Activated CD4-positive, alpha-beta T cell treated with anti-CD3 and anti-CD28 coated beads for 48 hours (primary cell): ENCODE data around the gene EBLN2.

ENCODE experiments used
- DNase-seq: peaks from one replicate; pipeline ENCODE4 v3.0.0-alpha.2; 2020

Gene EBLN2

DNA sequence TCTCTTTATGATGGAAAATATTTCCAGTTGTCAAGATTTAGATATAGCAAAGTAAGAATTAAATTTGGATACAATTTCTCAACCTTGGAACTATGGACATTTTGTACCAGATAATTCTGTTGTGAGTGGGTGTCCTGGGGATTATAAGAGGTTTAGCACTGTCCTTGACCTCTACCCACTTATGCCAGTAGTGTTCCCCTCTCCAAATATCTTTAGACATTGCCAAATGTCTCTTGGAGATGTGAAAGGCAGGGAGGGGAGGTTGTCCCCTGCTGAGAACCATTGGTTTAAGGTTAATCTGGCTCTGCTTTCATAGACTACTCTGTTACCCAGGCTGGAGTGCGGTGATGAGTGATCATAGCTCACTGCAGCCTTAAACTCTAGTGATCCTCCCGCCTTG, at the start of gene EBLN2:
Gene EBLN2 (plus strand): TSS at position 244 of the 400 bp plus-strand sequence. CDS start 423 bp downstream, outside the sequence.
- no peak for DNase-seq

GRCh38 chr3:73018298-73018697, 43.2 kb upstream of the EBLN2 start:
- no peak for DNase-seq

DNA sequence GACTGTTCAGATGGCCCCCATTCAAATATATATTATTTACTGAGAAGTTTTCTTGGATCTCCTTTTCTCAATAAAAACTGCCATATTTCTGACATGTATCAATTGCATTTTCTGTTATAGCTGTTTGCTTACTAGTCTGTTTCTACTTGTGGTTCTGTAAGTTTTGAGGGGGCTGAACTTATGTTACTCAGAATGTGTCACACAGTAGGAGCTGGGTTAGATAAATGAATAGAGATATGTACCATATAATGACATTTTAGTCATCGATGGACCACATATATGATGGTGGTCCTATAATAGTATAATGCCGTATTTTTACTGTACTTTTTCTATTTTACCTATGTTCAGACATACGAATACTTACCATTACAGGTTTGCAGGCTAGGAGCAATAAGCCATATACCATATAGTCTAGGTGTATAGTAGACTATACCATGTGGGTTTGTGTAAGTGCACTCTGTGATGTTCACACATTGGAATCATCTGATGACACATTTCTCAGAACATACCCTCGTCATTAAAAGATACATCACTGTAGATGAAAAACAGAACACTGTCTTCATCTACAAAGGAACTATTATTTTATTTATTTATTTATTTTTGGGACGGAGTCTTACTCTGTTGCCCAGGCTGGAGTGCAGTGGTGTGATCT, 42.5 kb upstream of the EBLN2 start:
- no peak for DNase-seq

- DNase-seq: no peak
Measured at GRCh38 chr3:73021301-73021835, 40.1 kb upstream of the EBLN2 start.

DNA sequence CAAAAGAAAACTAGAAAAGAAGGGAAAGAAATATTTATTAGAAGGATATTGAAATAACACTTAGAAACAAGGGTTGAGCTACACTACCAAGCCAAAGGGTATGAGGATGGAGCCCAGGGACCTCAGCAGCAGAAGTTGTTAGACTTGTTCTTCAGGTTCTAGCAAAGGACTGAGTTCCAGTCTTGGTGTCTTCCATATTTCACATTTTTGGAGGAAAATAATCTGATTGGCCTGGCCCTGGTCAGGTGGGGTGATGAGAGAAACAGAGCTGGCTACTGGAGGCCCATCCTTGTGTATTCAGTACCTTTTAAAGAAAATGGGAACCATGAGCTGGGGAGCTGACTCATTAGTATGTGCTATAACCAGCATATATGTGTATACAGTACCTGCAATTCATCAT, 36.6 kb upstream of the EBLN2 start:
- DNase-seq: no peak

- no peak for DNase-seq
Measured at GRCh38 chr3:73026111-73026759, 35.2 kb upstream of the EBLN2 start.

- DNase-seq: no peak
Measured at GRCh38 chr3:73026760-73027113, 34.7 kb upstream of the EBLN2 start.

DNA sequence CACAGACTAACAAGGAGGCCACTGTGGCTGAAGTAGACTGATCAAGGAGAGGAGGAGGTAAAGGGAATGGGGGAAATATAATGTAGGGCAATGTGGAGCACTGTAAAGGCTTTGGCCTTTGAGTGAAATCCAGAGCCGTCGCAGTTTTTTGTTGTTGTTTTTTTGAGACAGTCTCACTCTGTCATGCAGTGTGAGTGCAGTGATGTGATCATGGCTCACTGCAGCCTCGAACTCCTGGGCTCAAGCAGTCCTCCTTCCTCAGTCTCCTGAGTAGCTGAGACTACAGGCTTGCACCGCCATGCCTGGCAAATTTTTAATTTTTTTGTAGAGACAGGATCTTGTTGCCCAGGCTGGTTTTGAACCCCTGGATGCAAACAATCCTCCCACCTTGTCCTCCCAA, 32.7 kb upstream of the EBLN2 start:
- DNase-seq: no peak

DNA sequence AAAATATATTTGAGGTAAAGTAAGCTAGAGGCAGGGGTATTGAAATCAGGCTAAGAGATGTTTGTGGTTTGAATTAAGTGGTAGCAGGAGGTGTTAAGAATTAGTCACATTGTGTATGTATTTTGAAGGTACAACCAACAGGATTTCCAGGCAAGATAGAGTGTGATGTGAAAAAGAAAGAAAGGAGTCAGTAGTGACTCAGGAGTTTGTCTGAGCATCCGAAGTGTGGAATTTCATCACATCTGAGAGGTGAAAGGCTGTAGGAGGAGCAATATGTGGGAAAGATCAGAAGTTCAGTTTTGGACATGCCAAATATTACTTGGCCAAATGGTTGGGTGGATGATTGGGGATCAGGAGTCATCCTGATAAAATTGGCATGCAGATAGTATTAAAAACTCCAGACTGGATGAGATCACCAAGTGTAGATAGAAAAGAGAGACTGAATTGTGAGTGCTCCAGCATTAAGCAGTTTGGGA, 32.1 kb upstream of the EBLN2 start:
- no peak for DNase-seq

GRCh38 chr3:73030073-73030597, 31.3 kb upstream of the EBLN2 start:
- no peak for DNase-seq

DNA sequence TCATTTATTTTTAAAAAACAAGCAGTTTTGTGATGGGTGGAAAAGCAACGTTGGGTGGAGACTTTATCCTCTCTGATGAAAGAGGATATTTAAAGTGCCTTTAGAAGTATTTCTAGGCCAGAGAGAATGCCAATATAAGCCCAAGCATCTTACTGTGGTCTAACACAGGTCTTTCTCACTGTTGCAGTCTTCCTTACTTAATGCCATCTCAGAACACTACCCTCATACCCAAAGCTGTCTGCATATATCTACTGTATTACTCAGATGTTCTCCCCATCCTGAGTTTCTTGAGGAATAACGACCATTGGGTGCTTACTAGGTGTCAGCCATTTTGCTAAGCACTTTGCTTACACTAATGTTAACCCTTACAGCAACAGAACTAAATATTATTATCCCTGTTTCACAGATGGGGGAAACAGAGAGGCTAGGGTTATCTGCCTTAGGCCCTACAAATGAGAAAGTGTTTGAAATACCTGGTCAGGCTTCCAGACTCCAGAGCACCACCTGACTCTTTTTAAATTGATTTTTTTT, 29.8 kb upstream of the EBLN2 start:
- no peak for DNase-seq

GRCh38 chr3:73036694-73037591, 24.5 kb upstream of the EBLN2 start:
- DNase-seq: no peak

DNA sequence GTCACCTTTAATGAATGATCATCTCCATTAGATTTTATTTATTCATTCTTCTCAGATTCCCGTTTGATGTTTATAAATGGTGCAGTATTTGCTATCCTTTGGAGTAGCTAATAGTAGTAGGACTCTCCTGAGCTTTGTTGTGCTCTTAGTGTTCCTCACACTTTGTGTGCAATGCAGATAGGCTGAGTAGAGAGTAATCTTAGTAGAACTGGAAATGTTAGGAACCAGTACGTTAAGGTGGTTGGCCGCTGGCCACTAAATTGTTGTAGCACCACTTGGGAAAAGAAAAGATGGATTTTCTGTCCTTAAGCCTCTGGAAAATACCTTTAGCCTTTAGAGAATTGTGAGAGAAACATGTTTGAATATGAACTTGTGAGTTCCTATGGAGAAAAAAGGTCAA, 19.9 kb upstream of the EBLN2 start:
- DNase-seq: no peak

DNA sequence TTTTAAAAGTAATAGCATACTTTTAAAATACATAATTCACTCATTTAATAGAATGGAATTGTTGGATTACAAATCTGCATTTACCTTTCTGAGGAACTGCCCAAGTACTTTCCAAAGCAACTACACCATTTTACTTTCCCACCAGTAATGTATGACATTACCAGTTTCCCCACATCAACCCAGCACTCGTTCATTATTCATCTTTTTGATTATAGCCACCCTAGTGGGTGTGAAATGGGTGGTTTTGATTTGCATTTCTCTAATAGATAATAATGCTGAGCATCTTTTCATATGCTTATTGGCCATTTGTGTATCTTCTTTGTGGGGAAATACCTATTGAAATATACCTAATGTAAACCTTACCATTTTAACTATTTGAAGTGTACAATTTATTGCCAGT, 18.0 kb upstream of the EBLN2 start:
- no peak for DNase-seq

- no peak for DNase-seq
Measured at GRCh38 chr3:73045391-73045790, 16.1 kb upstream of the EBLN2 start.

GRCh38 chr3:73046195-73046594, 15.3 kb upstream of the EBLN2 start:
- no peak for DNase-seq

DNA sequence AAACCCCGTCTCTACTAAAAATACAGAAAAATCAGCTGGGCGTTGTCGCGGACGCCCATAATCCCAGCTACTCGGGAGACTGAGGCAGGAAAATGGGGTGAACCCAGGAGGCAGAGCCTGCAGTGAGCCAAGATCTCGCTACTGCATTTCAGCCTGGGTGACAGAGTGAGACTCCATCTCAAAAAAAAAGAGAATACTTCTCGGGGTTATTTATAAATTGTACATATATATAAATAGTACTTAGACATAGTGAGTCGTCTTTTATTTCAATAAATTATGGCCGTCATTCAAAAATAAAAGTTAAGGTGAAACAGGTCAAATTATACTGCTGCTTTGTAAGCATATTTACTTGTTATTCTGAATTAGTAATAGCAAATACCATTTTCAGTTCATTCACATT, 12.1 kb upstream of the EBLN2 start:
- DNase-seq: no peak

GRCh38 chr3:73052857-73053256, 8.6 kb upstream of the EBLN2 start:
- DNase-seq: no peak

- DNase-seq: no peak
Measured at GRCh38 chr3:73055583-73055982, 5.9 kb upstream of the EBLN2 start.

DNA sequence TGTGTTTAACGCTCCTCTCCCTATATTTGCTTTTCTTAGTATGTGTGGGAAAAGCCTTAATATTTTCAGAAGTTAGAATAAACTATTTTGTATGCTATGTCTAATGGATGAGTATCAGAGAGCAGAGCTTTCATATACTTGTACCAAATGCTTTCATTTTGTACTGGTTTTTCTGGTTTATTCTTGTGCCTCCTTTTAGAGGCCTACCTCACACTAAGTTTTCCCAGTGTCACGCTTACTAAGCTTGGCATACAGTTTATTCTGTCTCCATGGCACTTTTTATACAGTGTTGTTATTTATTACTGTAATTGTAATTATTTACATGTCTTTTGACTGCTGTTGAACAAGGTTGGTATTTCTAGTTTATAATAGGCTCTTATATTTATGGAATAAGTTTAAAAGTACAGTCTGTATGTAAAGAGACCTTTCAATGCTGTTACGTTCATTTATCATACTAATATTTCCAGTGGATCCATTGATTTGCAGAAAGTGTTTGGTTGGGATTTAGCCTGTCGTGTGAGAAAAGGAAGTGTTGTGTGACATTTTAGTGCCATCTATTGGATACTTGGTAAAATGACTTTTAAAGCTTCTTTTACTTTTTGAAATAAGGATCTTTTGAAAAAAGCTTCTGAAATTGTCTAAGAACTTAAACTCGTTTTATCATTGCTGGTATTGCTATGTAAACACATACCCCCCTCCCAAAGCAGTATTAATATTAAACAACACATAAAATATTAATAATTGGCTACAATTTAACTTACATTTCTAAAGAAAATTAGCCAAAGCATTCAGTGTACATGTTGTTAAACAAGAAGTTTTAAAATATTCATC, 5.2 kb upstream of the EBLN2 start:
- no peak for DNase-seq

- DNase-seq: no peak
Measured at GRCh38 chr3:73056845-73057150, 4.7 kb upstream of the EBLN2 start.

- DNase-seq: no peak
Measured at GRCh38 chr3:73060302-73060723, 1.1 kb upstream of the EBLN2 start.
